ENCODE data around the gene IL17REL.

Gene IL17REL

DNA sequence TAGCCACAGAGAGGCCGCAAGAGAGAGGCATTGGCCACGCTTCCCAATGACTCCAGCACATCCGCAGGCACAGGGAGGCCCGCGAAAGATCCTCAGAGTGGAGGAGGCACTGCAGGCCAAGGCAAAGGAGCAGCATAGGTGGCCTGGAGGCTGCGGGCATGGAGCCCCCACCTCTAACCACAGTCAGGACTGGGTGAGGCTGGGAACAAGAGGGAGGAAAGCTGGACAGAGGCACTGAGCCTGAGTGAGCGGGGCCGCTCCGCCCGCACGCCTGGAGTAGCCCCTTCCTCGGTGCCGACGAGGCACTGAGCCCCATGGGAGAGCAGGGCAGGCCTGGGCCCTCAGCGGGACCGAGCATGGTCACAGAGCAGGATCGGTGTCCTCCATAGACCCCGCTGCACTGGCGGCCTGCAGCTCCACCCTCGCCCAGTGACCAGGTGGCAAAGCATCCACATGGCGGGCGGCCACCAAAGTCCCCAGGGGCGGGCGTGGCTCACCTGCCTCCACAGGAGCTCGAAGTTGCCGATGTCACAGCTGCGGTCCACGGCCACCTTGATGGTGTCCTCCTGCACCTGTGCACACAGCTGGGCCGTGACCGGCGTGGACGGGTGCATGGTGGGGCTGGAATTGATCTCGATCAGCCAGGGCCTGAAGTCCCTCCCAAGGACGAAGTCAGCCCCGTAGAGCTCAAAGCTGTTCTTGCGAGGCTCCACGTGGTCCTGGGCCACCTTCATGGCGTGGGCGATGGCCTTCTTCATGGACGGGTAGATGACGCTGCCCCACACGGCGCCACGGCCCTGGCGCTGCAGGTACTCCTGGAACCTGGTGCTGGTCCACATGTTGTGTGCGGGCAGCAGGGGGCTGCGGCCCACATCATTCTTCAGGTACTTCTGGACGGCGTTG, 18.9 kb upstream of the IL17REL start:
- no peak overlapping the region for H3K9ac ChIP-seq
- H3K4me2 ChIP-seq = no peak overlapping the region
- no peaks in the 10 kb centered on the region for H3K4me1 ChIP-seq (ENCODE audit: low read depth, poor library complexity, severe bottlenecking)
- H3K79me2 ChIP-seq (ENCODE audit: insufficient read depth, low read depth) = no peaks in the 10 kb centered on the region
- no peak overlapping the region for H3K4me3 ChIP-seq (IDR thresholded peaks at IDR 0.05; ENCODE audit: insufficient read depth, low read depth, low read length)
- TF ChIP-seq, protein P1, sequence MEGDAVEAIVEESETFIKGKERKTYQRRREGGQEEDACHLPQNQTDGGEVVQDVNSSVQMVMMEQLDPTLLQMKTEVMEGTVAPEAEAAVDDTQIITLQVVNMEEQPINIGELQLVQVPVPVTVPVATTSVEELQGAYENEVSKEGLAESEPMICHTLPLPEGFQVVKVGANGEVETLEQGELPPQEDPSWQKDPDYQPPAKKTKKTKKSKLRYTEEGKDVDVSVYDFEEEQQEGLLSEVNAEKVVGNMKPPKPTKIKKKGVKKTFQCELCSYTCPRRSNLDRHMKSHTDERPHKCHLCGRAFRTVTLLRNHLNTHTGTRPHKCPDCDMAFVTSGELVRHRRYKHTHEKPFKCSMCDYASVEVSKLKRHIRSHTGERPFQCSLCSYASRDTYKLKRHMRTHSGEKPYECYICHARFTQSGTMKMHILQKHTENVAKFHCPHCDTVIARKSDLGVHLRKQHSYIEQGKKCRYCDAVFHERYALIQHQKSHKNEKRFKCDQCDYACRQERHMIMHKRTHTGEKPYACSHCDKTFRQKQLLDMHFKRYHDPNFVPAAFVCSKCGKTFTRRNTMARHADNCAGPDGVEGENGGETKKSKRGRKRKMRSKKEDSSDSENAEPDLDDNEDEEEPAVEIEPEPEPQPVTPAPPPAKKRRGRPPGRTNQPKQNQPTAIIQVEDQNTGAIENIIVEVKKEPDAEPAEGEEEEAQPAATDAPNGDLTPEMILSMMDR (conservative IDR thresholded peaks at IDR 0.05; ENCODE audit: low read depth, low read length) = no peak
- no peak overlapping the region for H2AFZ ChIP-seq (ENCODE audit: low read depth)
- no peaks in the 10 kb centered on the region for H4K20me1 ChIP-seq (ENCODE audit: insufficient read depth)
- H3K27me3 ChIP-seq (ENCODE audit: insufficient read depth, low read depth) = 0 out of 2 replicates have a peak, but pooled peaks cover 2% of the 10 kb centered on the region
- H3K36me3 ChIP-seq (ENCODE audit: insufficient read depth) = no peaks in the 10 kb centered on the region
- H3K27ac ChIP-seq = no peak overlapping the region

DNA sequence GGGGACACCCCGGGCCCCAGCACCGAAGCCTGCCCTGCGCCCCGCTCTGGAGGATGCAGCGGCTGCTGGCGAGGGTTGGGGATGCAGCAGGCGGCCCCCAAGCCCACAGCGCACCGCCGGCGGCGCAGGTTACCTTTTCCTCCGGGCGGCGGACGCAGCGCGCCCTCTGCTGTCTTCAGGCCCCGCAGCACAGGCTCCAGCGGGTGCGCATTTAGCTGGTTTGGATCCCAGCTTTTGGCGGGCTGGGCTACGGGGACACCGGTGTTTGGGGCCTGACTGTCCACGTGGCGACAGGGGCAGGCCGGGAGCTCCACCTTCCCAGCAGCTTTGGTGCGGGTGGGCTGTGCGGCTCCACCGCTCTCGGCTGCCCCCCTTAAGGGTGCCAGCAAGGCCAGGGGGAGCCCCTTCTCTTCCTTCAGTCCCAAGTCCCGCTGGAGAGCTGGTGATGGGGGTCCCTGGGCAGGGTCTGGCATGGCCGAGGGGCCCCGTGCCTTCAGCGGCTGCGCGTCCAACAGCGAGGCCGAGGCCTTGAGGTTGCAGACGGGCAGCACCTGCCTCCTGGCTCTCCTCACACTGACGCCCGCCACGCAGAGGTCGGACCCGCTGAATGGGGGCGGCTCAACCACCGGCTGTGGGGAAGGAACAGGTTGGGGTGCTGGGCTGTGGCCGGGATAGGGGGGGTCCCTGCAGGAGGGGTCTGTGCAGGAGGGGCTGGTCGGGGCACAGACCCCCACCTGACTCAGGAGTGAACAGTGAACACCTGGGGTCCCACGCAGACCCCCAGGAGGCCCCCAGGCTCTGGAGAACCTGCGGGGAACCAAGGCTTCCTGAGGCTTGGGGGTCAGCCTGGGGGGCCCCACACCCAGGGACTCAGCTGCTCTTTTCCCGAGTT, 18.0 kb upstream of the IL17REL start:
- H3K36me3 ChIP-seq (ENCODE audit: insufficient read depth) = no peaks in the 10 kb centered on the region
- H3K27me3 ChIP-seq (ENCODE audit: insufficient read depth, low read depth) = no peaks in the 10 kb centered on the region; the same call in 1 of the 2 replicates
- H3K4me3 ChIP-seq (IDR thresholded peaks at IDR 0.05; ENCODE audit: insufficient read depth, low read depth, low read length) = no peak overlapping the region
- no peaks in the 10 kb centered on the region for H4K20me1 ChIP-seq (ENCODE audit: insufficient read depth)
- H3K4me2 ChIP-seq = no peak overlapping the region
- H2AFZ ChIP-seq (ENCODE audit: low read depth) = peak overlapping the region; percentile 44; the same call in 1 of the 2 replicates
- TF ChIP-seq, protein P1 (conservative IDR thresholded peaks at IDR 0.05; ENCODE audit: low read depth, low read length) = peak; percentile 49
- no peaks in the 10 kb centered on the region for H3K4me1 ChIP-seq (ENCODE audit: low read depth, poor library complexity, severe bottlenecking)
- no peaks in the 10 kb centered on the region for H3K79me2 ChIP-seq (ENCODE audit: insufficient read depth, low read depth)
- no peak overlapping the region for H3K9ac ChIP-seq
- H3K27ac ChIP-seq = no peak overlapping the region

DNA sequence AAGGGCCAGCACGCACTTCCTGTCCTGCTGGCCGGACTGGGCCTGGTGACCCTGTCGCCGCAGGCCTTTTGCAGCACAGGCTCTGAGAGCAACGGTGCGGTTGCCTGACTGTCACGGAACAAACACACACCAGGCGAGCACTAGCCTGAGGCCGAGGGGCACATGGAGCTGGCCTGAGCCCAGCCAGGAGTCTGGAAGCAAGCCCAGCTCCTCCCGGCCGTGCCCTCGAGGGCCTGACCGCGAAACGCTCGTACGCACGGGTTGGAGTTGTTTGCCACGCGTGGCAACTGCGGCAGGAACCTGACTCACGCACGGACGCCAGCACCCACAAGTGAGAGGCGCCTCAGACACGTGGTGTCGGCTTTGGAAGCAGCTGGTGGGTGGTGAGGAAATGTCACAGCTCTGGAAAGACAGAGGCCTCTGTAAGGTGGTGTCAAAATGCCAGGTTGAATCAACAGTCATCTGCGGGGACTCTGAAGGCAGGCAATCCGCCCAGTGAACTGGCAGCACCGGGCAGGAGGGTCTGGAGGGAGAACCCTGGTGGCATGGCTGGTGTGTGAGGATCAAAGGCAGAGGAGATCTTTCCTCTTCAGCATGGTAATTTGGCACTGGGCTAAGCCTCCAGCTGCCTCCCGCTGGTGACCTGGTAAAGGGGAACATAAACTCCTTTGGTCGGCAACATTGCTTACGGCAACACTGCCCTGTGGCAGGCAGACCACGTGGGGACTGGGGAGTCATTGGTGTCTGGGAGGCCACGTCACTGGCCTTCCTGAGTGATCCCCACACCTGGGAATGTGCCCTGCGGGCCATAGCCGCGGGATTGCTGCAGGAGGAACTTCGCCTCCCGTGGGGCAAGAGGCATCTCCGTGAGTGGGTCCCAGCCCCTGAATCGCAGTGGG, 15.3 kb upstream of the IL17REL start:
- Histone ChIP-seq H2AFZ (ENCODE audit: low read depth) (no peak overlapping the region), H3K9ac (no peak overlapping the region), H3K79me2 (ENCODE audit: insufficient read depth, low read depth) (no peaks in the 10 kb centered on the region), H3K27ac (no peak overlapping the region), H3K4me2 (no peak overlapping the region), H3K4me3 (IDR thresholded peaks at IDR 0.05; ENCODE audit: insufficient read depth, low read depth, low read length) (no peak overlapping the region), H3K27me3 (ENCODE audit: insufficient read depth, low read depth) (no peaks in the 10 kb centered on the region; the same call in 1 of the 2 replicates), H3K36me3 (ENCODE audit: insufficient read depth) (no peaks in the 10 kb centered on the region), H3K4me1 (ENCODE audit: low read depth, poor library complexity, severe bottlenecking) (no peaks in the 10 kb centered on the region), H4K20me1 (ENCODE audit: insufficient read depth) (no peaks in the 10 kb centered on the region)
- TF ChIP-seq, protein P1 (conservative IDR thresholded peaks at IDR 0.05; ENCODE audit: low read depth, low read length) = no peak

DNA sequence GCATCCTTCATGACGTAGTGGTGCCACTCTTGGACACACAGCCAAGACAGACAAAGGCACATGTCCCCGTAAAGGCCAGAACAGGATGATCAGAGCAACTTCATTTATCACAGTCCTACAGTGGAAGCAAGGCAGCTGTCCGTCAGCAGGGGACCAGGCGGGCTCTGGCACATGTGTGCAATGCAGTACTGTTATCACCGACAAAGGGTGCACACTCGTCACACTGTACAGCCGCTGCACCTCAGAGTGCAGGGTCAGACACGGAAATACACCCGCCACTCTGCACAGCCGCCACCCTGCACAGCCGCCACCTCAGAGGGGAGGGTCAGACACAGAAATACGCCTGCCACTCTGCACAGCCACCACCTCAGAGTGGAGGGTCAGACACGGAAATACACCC, 13.4 kb upstream of the IL17REL start:
- Histone ChIP-seq H2AFZ (ENCODE audit: low read depth) (no peak overlapping the region), H3K9ac (no peak overlapping the region), H3K4me3 (IDR thresholded peaks at IDR 0.05; ENCODE audit: insufficient read depth, low read depth, low read length) (no peak overlapping the region), H3K4me1 (ENCODE audit: low read depth, poor library complexity, severe bottlenecking) (no peaks in the 10 kb centered on the region), H3K27me3 (ENCODE audit: insufficient read depth, low read depth) (no peaks in the 10 kb centered on the region; the same call in 1 of the 2 replicates), H3K4me2 (no peak overlapping the region), H3K27ac (no peak overlapping the region), H3K36me3 (ENCODE audit: insufficient read depth) (no peaks in the 10 kb centered on the region), H4K20me1 (ENCODE audit: insufficient read depth) (no peaks in the 10 kb centered on the region), H3K79me2 (ENCODE audit: insufficient read depth, low read depth) (no peaks in the 10 kb centered on the region)
- TF ChIP-seq, protein P1 (conservative IDR thresholded peaks at IDR 0.05; ENCODE audit: low read depth, low read length) = no peak
